HuH-7 (cell line): ENCODE data around the gene LBP.
A peak's percentile ranks its signal among the peaks of the same experiment; 100 is the strongest.
"Not testable (repeated sequence)": the region's sequence is repeated elsewhere in the genome, so short reads cannot be mapped to it uniquely, and the experiment has no call there.

ENCODE experiments used
- DNase-seq: peaks from one replicate; pipeline ENCODE4 v3.0.0; 2011; ENCODE audit warnings: low spot score

LBP gene

GRCh38 chr20:38320221-38320620 lies 26.1 kb upstream of the LBP start:
- no peak for DNase-seq

- DNase-seq: peak; percentile 54
Observed at GRCh38 chr20:38321959-38322598, 24.2 kb upstream of the LBP start.

GRCh38 chr20:38324159-38324558 lies 22.1 kb upstream of the LBP start:
- DNase-seq: no peak

GRCh38 chr20:38325167-38325566 lies 21.1 kb upstream of the LBP start:
- DNase-seq: no peak

DNA sequence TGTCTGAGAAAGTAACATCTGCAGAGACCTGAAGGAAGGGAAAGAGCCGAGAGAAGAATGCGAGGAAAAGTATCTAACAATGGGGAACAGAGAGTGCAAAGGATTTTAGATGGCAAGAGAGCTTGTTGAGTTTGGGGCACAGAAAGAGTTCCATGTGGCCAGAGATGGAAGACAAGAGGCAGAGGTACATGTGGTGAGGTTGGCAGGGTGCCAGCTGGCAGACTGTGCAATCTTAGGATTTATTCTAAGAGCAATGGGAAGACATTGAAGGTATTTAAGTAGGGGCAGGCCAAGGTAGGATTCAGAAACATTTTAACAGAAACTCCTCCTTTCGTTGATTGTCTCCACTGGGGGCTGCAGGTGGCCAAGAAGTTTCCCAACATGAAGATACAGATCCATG lies 20.4 kb upstream of the LBP start:
- no peak for DNase-seq

- DNase-seq: no peak
Observed at GRCh38 chr20:38326309-38326708, 20.0 kb upstream of the LBP start.

- DNase-seq: no peak
Observed at GRCh38 chr20:38330638-38331037, 15.6 kb upstream of the LBP start.

DNA sequence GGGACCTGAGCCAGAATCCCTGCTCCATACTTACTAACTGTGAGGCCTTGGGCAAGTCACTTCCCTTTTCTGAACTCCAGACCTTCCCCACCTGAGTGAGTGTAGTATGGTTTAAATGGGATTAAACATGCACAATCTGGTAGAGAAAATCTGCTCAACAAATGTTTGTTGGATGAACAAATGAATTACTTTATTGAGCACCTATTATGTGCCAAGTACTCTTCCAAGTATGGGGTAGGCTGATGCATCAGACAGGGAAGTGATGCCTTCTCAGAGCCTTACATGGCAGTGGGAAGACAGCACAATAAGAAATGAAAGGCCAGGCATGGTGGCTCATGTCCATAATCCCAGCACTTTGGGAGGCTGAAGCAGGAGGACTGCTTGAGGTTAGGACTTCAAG lies 15.0 kb upstream of the LBP start:
- DNase-seq: no peak

- no peak for DNase-seq
Observed at GRCh38 chr20:38331814-38332213, 14.5 kb upstream of the LBP start.

GRCh38 chr20:38334016-38334415 lies 12.3 kb upstream of the LBP start:
- DNase-seq: no peak

- no peak for DNase-seq
Observed at GRCh38 chr20:38336726-38337125, 9.6 kb upstream of the LBP start.

- peak; percentile 73 for DNase-seq
Observed at GRCh38 chr20:38337561-38338140, 8.6 kb upstream of the LBP start.

- DNase-seq: no peak
Observed at GRCh38 chr20:38338849-38339520, 7.3 kb upstream of the LBP start.

DNA sequence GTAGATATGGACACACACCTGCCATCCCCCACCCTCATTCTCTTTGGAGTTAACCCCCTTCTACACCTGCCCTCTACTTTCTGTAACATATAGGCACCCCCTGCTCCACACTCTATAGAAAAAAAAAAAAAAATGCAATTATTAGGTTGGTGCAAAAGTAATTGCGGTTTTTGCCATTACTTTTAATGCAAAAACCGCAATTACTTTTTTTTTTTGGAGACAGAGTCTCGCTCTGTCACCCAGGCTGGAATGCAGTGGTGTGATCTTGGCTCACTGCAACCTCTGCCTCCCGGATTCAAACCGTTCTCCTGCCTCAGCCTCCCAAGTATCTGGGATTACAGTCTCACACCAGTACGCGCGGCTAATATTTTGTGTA lies 6.8 kb upstream of the LBP start:
- not testable (repeated sequence) for DNase-seq

GRCh38 chr20:38339997-38340396 lies 6.3 kb upstream of the LBP start:
- no peak for DNase-seq

DNA sequence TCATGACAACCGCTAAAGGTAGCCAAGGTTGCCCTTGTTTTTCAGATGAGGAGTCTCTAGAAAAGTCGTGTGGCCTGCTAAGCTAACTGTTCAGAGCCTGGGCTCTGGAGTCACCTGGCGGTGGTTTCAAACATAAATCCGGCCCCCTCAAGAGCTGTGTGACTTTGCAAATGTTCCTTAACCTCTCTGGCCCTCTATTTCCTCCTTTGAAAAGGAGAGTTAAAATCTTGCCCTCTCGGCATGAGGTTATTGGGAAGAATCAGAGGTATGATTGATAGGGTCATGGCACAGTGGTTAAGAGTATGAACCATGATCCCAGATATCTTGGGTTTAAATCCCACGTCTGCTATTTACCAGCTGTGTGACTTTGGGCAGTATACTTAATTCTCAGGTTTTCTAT lies 5.6 kb upstream of the LBP start:
- no peak for DNase-seq

- no peak for DNase-seq
Observed at GRCh38 chr20:38342216-38342615, 4.1 kb upstream of the LBP start.

GRCh38 chr20:38342713-38343310 lies 3.5 kb upstream of the LBP start:
- no peak for DNase-seq

GRCh38 chr20:38343311-38344106 lies 2.8 kb upstream of the LBP start:
- DNase-seq: no peak

GRCh38 chr20:38344107-38344701 lies 2.1 kb upstream of the LBP start:
- DNase-seq: no peak

DNA sequence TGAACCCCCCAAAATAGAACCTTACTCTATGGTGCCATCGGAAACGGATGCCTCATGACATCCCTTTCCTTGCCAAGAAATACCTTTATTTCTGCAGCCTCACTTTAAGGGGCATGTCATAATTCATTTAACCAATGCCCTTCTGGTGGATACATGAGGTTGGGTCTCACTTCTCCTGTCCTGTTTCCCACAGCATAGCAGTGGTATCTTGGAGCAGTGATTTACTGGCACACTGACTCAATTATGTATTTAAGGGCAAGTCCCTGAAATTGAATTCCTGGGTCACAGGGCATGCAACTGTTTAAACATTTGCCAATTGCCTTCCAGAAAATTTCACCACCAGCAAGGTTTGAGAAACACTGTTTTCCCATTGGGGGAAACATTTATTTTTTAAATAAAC lies 639 bp upstream of the LBP start:
- DNase-seq: no peak

DNA sequence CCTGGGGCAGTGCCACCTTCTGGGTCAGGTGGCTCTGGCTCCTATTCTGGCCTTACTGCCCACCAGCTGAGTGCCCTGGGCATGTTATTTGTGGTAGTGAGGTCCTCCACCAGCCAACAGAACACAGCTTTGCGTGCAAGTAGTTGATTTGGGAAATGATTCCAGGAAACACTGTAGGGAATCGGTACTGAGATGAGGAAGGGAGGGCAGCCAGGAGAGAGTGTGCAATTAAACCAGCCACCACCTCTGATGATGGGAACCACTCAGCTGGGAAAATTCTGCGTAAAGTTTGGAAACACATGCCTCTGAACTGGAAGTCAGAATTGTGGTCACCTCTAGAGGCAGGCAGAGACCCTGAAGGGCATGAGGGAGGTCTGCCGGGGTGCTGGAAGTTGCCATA lies 459 bp downstream of the LBP start:
- DNase-seq: no peak
